Aorta (tissue), 5 donors: ENCODE data around the gene CMSS1. TPM values are rescaled to one million over a fixed set of nuclear protein-coding genes. Genes with fewer than 3 reads are reported as not detected.

Experiments used
- ATAC-seq: fragments of 200-7000 bp; cut with Tn5 transposase; one replicate; pipeline ENCODE4 v1.9.1; 2022; ENCODE audit warnings: moderate library complexity; ENCODE audit not compliant: low FRiP score
- DNase-seq, 2 donors: peaks; one replicate each; pipeline ENCODE4 v3.0.0-alpha.2; 2020
- H3K27ac ChIP-seq, 2 donors: one replicate each; pipeline ENCODE4 v1.5.1; 2013; ENCODE audit warnings: low read length in 2 of 2, mild to moderate bottlenecking in 2 of 2, moderate library complexity in 2 of 2, control low read depth in 1 of 2, inconsistent platforms in 1 of 2, low read depth in 1 of 2
- H3K27me3 ChIP-seq, 2 donors: one replicate each; pipeline ENCODE4 v1.6.1; 2013; ENCODE audit warnings: control low read depth in 1 of 2, low read length in 1 of 2, mild to moderate bottlenecking in 1 of 2, moderate library complexity in 1 of 2; ENCODE audit not compliant: insufficient read depth in 2 of 2, control insufficient read depth in 1 of 2
- H3K36me3 ChIP-seq, 2 donors: one replicate each; pipeline ENCODE4 v1.6.1; 2013; ENCODE audit warnings: control low read depth in 1 of 2, low read length in 1 of 2, mild to moderate bottlenecking in 1 of 2; ENCODE audit not compliant: insufficient read depth in 2 of 2, control insufficient read depth in 1 of 2
- H3K4me1 ChIP-seq, 2 donors: one replicate each; pipeline ENCODE4 v1.6.1; 2013; ENCODE audit warnings: low read length in 2 of 2, control low read depth in 1 of 2, mild to moderate bottlenecking in 1 of 2, moderate library complexity in 1 of 2; ENCODE audit not compliant: insufficient read depth in 2 of 2, control insufficient read depth in 1 of 2
- H3K4me3 ChIP-seq, 2 donors: one replicate each; pipeline ENCODE4 v1.5.1; 2013; ENCODE audit warnings: low read length in 2 of 2, control low read depth in 1 of 2, mild to moderate bottlenecking in 1 of 2
- H3K9me3 ChIP-seq: one replicate; pipeline ENCODE4 v1.6.1; 2013; ENCODE audit warnings: mild to moderate bottlenecking, low read length; ENCODE audit not compliant: control insufficient read depth
- WGBS, 2 donors: extraction: QIAGEN DNeasy Blood & Tissue Kit; methylation state at CpG; one replicate each; pipeline ENCODE4 v1.1.7; 2013; 5-methylcytosine and 5-hydroxymethylcytosine counted together
- intact Hi-C, 2 donors: fragments of 100-400 bp; cut with DNase I; formaldehyde crosslinking; loops; one replicate each; pipeline versions ENCODE4 v1.14.2 to v1.15.0; 2022
- polyA plus RNA-seq, 2 donors: library from polyadenylated mRNA; stranded (reverse); fragments of 200-250 nt; gene quantifications; one replicate each; pipeline ENCODE4 v1.2.3, GENCODE V29; 2013
- total RNA-seq, 2 donors: library from RNA; stranded (reverse); fragmentation: NEBNext Ultra II Directional; extraction: Animal tissue kit (Norgen Biotek cat#: 25700); gene quantifications; one replicate each; pipeline ENCODE4 v1.2.1, GENCODE V29; 2021
- donor health status: healthy with polysubstance abuse.
- donor health status: Bipolar disorder and iron deficiency.
- donor health status: DM: no; HTN: no; CAD: no.
- donor health status: DM: no; HTN: no; CAD: no.
- donor health status: DM: yes; HTN: yes; CAD: no.

Gene CMSS1
- total and polyA plus RNA-seq, 4 donors = 21.3 to 36.3 (median 33.3) TPM

DNA sequence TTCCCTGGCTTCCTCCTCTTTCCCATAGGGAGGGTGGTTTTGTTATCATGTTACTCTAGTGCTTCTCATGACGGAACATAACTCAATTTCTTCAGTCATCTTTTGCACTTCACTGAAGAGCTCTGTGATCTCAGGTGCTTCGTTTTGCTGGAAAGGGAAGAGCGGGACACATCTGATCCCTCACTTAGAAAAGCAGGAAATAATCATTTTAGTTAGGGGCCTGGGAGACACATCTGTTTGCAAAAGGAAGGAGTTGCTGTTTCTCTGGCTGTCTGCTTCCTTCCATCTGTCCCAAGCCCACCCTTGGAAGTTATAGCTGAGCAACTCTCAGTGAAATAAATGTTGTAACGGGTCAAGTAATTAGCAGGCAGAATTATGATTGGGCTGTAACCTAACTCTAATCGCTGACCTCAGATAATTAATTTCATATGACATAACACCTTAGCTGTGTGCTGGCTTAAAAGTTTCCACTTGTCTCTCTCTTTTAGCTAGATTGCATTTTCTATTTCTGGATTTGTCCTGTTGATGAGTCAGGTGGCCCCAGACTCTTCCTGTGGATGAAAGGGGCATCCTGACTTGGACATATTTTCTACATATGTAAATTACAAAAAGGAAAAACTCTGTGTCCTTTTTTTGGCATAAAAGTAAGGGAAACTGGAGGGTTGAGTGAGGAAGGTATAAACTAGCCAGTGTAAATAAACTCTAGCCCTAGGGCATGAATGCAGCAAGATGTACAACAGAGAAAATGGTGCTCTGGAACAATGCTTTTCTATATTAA is 307.7 kb downstream of the CMSS1 start:
- intact Hi-C loops = no loop called here
- no peaks in the 10 kb centered on the region for H3K36me3 ChIP-seq
- ATAC-seq (no peak), DNase-seq (no peak)
- H3K27ac ChIP-seq = no peak overlapping the region
- 62 to 64% methylated on average over 5 of the region's 5 CpGs for WGBS, 2 donors
- H3K4me1 ChIP-seq = peaks cover 6 to 9% of the 10 kb centered on the region in 2 donors
- no peaks in the 10 kb centered on the region for H3K27me3 ChIP-seq
- H3K9me3 ChIP-seq = no peaks in the 10 kb centered on the region
- no peak overlapping the region for H3K4me3 ChIP-seq

DNA sequence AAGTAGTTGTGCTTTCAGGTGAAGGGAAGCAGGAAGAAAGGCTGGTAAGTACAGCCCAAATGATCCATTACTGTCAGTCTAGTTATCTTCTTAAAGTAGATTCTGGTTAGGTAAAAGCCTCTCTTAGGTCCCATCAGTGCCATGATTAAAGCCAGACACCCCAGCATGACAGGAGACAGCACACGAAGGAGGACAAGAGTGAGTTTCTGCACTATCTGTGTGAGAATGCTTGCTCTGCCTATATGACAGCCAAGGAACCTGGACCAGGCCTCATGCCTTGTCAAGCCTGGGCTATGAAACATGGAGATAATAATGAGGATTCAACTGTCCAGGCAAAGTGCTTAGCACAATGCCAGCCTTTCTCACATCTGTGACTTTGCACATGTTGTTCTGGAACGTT is 310.1 kb downstream of the CMSS1 start:
- no peaks in the 10 kb centered on the region for H3K27me3 ChIP-seq
- DNase-seq = no peak
- H3K4me3 ChIP-seq = no peak overlapping the region
- no peak for ATAC-seq
- intact Hi-C loops = no loop called here
- H3K9me3 ChIP-seq = no peaks in the 10 kb centered on the region
- H3K36me3 ChIP-seq = no peaks in the 10 kb centered on the region
- no peak overlapping the region for H3K27ac ChIP-seq
- WGBS, 2 donors = 65 to 81% methylated on average over 2 of the region's 2 CpGs
- H3K4me1 ChIP-seq = peaks cover 3 to 9% of the 10 kb centered on the region in 2 donors

- Histone ChIP-seq H3K4me1 (peaks cover 2 to 6% of the 10 kb centered on the region in 2 donors), H3K27me3 (no peaks in the 10 kb centered on the region), H3K4me3 (no peak overlapping the region), H3K36me3 (no peaks in the 10 kb centered on the region), H3K9me3 (no peaks in the 10 kb centered on the region), H3K27ac (no peak overlapping the region)
- intact Hi-C loops = no loop called here
- ATAC-seq (no peak), DNase-seq (no peak)
- WGBS, 2 donors = 82 to 86% methylated on average over 5 of the region's 5 CpGs
Measured at GRCh38 chr3:100128565-100128964, 310.9 kb downstream of the CMSS1 start.

- no peak for ATAC-seq
- WGBS, 2 donors = 77% methylated on average over 1 of the region's 1 CpG
Measured at GRCh38 chr3:100129941-100130340, 312.3 kb downstream of the CMSS1 start.

GRCh38 chr3:100131241-100131640 is 313.6 kb downstream of the CMSS1 start:
- WGBS, 2 donors = 91 to 93% methylated on average over 6 of the region's 6 CpGs
- H3K4me1 ChIP-seq = peaks cover 0 to under 1% of the 10 kb centered on the region in 2 donors
- no peaks in the 10 kb centered on the region for H3K36me3 ChIP-seq
- no peak overlapping the region for H3K27ac ChIP-seq
- ATAC-seq = no peak
- DNase-seq = no peak
- intact Hi-C loops = no loop called here
- no peaks in the 10 kb centered on the region for H3K9me3 ChIP-seq
- H3K27me3 ChIP-seq = no peaks in the 10 kb centered on the region
- no peak overlapping the region for H3K4me3 ChIP-seq

More at GRCh38 chr3:100129941-100130340, 312.3 kb downstream of the CMSS1 start:
- intact Hi-C loops = no loop called here
- Histone ChIP-seq H3K27ac (no peak overlapping the region), H3K36me3 (no peaks in the 10 kb centered on the region), H3K27me3 (no peaks in the 10 kb centered on the region), H3K4me1 (peaks cover 0 to 3% of the 10 kb centered on the region in 2 donors), H3K4me3 (no peak overlapping the region), H3K9me3 (no peaks in the 10 kb centered on the region)
- DNase-seq = no peak

GRCh38 chr3:100136921-100137320 is 319.3 kb downstream of the CMSS1 start:
- peaks cover 2 to 5% of the 10 kb centered on the region in 2 donors for H3K4me1 ChIP-seq
- no peaks in the 10 kb centered on the region for H3K36me3 ChIP-seq
- H3K4me3 ChIP-seq = no peak overlapping the region
- DNase-seq (no peak), ATAC-seq (peak; percentile 89)
- H3K9me3 ChIP-seq = no peaks in the 10 kb centered on the region
- peak overlapping the region; percentile 70 to 94 for H3K27ac ChIP-seq
- WGBS, 2 donors = 5 to 8% methylated on average over 1 of the region's 1 CpG
- H3K27me3 ChIP-seq = no peaks in the 10 kb centered on the region
- intact Hi-C loops = no loop called here

- H3K4me1 ChIP-seq = peaks cover 2 to 5% of the 10 kb centered on the region in 2 donors
- H3K4me3 ChIP-seq = no peak overlapping the region
- DNase-seq = no peak
- no peaks in the 10 kb centered on the region for H3K27me3 ChIP-seq
- H3K36me3 ChIP-seq = no peaks in the 10 kb centered on the region
- intact Hi-C loops = no loop called here
- H3K27ac ChIP-seq = no peak overlapping the region
- no peak for ATAC-seq
- H3K9me3 ChIP-seq = no peaks in the 10 kb centered on the region
- WGBS, 2 donors = 97 to 100% methylated on average over 1 of the region's 1 CpG
Measured at GRCh38 chr3:100140976-100141375, 323.3 kb downstream of the CMSS1 start.

DNA sequence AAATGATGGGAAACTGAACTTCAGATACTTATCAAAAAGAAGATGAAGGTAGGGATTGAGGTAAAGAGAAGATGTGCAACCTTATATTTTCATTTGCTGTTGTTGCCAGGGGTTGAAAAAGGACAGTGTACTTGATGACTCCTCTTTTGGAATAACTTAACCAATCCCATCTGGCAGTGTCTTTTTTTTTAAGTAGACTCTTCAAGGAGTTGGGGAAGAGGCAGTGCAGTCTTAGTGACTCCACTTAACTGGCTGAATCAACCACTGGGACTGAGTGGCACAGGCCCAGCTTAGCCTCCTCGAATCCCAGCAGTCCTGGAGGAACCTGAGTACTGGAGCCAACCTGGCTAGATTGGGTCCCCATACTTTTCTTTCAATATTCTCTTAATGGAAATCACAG is 323.9 kb downstream of the CMSS1 start:
- Histone ChIP-seq H3K27me3 (no peaks in the 10 kb centered on the region), H3K27ac (no peak overlapping the region), H3K9me3 (no peaks in the 10 kb centered on the region), H3K4me3 (no peak overlapping the region), H3K36me3 (no peaks in the 10 kb centered on the region), H3K4me1 (peaks cover 2% of the 10 kb centered on the region in 2 donors)
- DNase-seq (no peak), ATAC-seq (no peak)
- WGBS, 2 donors = 31 to 50% methylated on average over 1 of the region's 1 CpG
- intact Hi-C loops = no loop called here

- no peaks in the 10 kb centered on the region for H3K36me3 ChIP-seq
- H3K27ac ChIP-seq = no peak overlapping the region
- intact Hi-C loops = no loop called here
- DNase-seq = no peak
- ATAC-seq = no peak
- H3K9me3 ChIP-seq = no peaks in the 10 kb centered on the region
- WGBS, 2 donors = 69 to 79% methylated on average over 1 of the region's 1 CpG
- H3K4me3 ChIP-seq = no peak overlapping the region
- no peaks in the 10 kb centered on the region for H3K27me3 ChIP-seq
- peaks cover 1 to 2% of the 10 kb centered on the region in 2 donors for H3K4me1 ChIP-seq
Measured at GRCh38 chr3:100144255-100144866, 326.7 kb downstream of the CMSS1 start.
